Fibroblast of skin of right quadriceps (primary cell): ENCODE measurements around the gene RSPRY1.

Experiments
- DNase-seq: peaks from one replicate; pipeline ENCODE4 v3.0.0-alpha.2; 2013

The RSPRY1 gene

GRCh38 chr16:57185945-57186871 is at the start of gene RSPRY1, which contains the start of gene PSME3IP1:
Gene RSPRY1, plus strand, starts transcription at chr16:57186329. Its CDS starts 18,330 bp downstream, at chr16:57204659.
Gene PSME3IP1, minus strand, starts transcription at chr16:57186039. Its CDS starts 12,185 bp downstream, at chr16:57173854.
- peak; percentile 100 for DNase-seq

- DNase-seq: no peak
Measured at GRCh38 chr16:57137043-57137442, 49.1 kb upstream of the RSPRY1 start.

DNA sequence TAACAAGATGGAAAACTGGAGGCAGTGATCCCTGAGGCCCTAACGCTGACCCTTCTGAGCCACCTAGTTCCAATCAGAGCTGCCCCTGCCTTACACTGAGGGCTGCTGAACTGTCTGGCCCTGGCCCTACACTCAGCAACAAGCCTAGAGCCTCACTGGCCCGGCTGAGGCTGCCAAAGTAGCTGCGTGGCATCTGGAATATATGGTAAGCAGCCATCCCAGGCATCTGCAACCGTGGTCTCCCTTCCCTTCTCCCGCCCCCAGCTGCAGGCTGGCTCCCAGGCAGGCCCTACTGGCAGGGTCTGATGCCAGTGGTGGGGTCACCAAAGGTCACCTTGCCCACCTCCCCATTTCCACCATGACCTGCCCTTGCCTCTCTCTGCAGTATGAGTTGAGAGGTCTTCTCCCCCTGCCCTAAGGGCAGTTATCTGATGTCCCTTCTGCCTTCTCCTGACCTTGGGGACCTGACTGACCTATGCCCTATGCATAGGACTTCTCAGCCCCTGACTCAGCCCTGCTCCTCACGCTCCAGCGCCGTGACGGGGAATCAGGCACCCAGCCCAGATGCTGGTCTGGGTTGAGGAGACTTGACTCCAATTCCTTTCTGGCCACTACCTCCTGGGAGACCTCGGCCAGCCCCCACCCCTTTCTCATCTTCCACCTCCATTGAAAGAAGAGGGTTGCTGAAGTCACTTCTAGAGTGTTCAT is 48.4 kb upstream of the RSPRY1 start:
- DNase-seq: no peak

DNA sequence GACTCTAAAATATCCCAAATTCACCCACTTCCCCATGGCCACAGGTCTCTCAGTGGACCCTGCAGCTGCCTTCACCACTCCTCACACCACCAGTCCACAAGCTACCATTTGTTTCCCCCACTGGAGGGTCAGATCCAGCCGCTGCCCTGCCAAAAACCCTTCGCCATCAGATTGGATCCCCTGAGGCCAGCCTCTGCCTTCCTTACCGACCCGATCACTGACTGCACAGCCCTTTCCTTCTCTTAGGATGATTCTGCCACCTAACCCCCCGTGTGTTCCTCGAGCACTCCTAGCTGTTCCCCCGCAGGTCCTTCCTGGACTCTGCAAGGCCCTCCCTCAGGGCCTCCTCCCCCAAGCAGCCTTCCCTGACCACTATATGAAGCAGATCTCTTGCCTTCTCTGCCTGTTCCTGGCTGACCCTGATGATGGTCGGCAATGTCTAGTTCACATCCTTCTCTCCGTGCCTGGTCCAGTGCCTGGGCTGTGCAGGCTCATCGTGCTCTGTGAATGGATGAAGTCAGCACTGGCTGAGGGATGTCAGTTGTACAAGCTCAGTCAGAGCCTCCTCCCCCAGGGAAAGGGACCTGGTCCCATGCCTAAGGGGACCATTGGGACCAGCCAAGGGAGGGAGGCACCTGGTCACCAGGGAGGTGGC is 47.7 kb upstream of the RSPRY1 start:
- DNase-seq: no peak

- no peak for DNase-seq
Measured at GRCh38 chr16:57140931-57141668, 45.0 kb upstream of the RSPRY1 start.

DNA sequence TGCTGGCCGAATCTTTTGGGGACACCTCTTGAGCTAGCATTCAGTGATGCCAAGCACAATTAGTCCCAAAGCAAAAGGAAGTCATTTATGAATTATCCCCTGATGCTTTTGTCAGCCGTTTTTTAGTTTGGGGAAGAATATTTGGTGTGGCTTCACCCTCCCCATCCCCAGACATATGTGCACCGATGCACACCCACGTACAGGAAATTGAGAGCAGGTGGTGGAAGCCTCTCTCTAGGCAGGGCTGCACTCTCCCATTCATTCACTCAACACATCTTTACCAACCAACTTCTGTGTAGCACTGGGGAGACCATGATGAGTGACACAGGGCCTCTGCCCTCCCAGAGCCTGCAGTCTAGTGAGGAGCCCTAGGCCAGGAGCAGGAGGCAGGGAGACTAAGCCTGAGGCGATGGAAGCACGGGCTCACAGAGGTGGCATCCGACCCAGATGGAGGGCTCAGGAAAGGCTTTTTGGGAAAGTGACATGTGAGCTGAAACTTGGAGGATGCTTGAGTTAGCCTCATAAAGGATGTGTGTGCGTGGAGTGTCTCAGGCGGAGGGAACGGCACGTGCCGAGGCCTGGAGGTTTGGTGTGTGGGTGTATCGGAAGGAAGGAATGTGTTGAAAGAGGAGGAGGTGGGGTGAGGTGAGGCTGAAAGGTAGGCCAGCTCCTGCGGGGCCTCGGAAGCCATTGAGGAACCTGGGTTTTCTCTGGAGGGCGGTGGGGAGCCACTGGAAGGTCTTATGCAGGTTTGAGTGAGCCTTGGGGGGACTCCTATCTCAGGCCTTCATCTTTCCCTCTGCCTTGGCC is 44.1 kb upstream of the RSPRY1 start:
- no peak for DNase-seq

- no peak for DNase-seq
Measured at GRCh38 chr16:57143149-57143921, 42.8 kb upstream of the RSPRY1 start.

DNA sequence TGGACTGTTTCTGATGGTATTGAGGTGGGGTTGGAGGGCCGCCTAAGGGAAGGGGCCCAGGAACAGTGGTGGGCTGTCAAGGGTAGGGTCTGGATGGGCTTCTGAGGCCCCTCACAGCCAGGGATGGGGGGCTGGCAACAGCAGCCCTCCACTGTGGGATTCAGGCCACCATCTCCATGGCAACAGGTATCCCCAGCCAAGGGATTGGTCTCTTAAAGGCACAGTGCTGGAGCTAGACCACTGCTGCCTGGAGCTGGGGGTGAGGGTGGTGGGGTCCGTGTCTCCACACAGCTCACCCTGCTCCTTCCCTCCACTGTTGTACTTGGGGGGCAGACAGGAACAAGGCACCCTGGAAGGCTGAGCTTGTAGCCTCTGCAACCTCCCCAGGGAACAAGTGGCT is 42.1 kb upstream of the RSPRY1 start:
- DNase-seq: no peak

- no peak for DNase-seq
Measured at GRCh38 chr16:57145046-57146021, 40.8 kb upstream of the RSPRY1 start.

- DNase-seq: no peak
Measured at GRCh38 chr16:57146040-57146647, 40.0 kb upstream of the RSPRY1 start.

- DNase-seq: no peak
Measured at GRCh38 chr16:57146735-57147134, 39.4 kb upstream of the RSPRY1 start.

DNA sequence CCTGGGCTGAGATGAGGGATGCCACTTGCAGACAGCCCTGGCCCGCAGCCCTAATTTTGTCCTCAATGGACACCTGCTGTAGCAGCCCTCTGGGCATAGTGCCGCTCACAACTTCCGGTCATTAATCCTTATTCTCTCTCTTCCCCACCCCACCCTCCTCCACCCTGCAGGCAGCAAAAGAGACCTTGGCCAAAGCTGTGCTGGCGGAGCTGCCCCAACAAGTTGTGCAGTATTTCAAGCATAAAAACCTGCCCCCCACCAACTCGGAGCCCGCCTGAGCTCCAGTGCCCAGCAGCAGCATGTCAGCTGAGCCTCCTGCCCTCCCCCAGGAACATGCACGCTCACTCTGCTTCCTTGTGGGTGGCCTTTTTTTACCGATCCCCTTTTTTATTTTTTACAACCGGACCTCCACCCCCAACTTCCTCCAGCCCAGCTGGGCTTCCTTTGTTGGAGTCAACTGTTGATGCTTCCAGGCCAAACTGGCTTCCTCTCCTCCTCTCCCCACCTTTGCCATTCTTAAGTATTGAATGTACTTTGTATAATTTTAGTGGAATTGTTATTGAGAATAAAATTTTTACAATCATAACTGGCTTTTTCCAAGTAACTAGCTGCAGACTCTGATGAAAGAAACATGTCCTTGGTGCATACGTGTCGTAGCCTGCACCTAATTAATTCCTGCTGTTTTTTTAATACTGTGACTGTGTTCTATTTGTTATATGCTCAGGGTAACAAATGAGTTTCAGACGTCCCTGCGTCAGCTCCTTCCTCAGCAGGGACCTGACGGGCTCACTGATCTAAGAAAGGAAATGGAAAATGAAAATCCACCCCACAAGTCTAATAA is 38.5 kb upstream of the RSPRY1 start:
- DNase-seq: peak; percentile 81

- DNase-seq: no peak
Measured at GRCh38 chr16:57148481-57148880, 37.6 kb upstream of the RSPRY1 start.

GRCh38 chr16:57149391-57149790 is 36.7 kb upstream of the RSPRY1 start:
- DNase-seq: no peak

GRCh38 chr16:57150682-57151330 is 35.3 kb upstream of the RSPRY1 start:
- DNase-seq: no peak

GRCh38 chr16:57151369-57151768 is 34.8 kb upstream of the RSPRY1 start:
- no peak for DNase-seq
